Stimulated activated CD8-positive, alpha-beta memory T cell treated with anti-CD3 and anti-CD28 coated beads, Interleukin-7, amount 100 ng/mL, for 24 hours (primary cell): Measurements from ENCODE around the gene ELOB.

ENCODE experiments used
- DNase-seq: peaks from one replicate; pipeline ENCODE4 v3.0.0-alpha.2; 2020; ENCODE audit warnings: low read depth

The ELOB gene

GRCh38 chr16:2810651-2811050, 33.6 kb upstream of the ELOB start:
- DNase-seq, result no peak

- no peak for DNase-seq
Observed at GRCh38 chr16:2809149-2809760, 32.2 kb upstream of the ELOB start.

GRCh38 chr16:2808181-2808580, 31.1 kb upstream of the ELOB start:
- DNase-seq, result no peak

- DNase-seq, result no peak
Observed at GRCh38 chr16:2806286-2806685, 29.2 kb upstream of the ELOB start.

GRCh38 chr16:2804728-2805127, 27.6 kb upstream of the ELOB start:
- DNase-seq, result no peak

- DNase-seq, result no peak
Observed at GRCh38 chr16:2803545-2804195, 26.6 kb upstream of the ELOB start.

- no peak for DNase-seq
Observed at GRCh38 chr16:2799859-2800226, 22.8 kb upstream of the ELOB start.

GRCh38 chr16:2799205-2799858, 22.3 kb upstream of the ELOB start:
- no peak for DNase-seq

GRCh38 chr16:2798723-2799204, 21.7 kb upstream of the ELOB start:
- DNase-seq, result no peak

GRCh38 chr16:2795395-2796143, 18.5 kb upstream of the ELOB start:
- no peak for DNase-seq

GRCh38 chr16:2792940-2793339, 15.9 kb upstream of the ELOB start:
- no peak for DNase-seq

- DNase-seq, result no peak
Observed at GRCh38 chr16:2791174-2791573, 14.1 kb upstream of the ELOB start.

GRCh38 chr16:2790631-2791030, 13.6 kb upstream of the ELOB start:
- DNase-seq, result no peak

- DNase-seq, result no peak
Observed at GRCh38 chr16:2787961-2788360, 10.9 kb upstream of the ELOB start.

- no peak for DNase-seq
Observed at GRCh38 chr16:2787406-2787805, 10.3 kb upstream of the ELOB start, which contains the start of gene PRSS33. TSS of gene PRSS33 (minus strand) at chr16:2787560. CDS start at chr16:2786547, 1,013 bp downstream.

- no peak for DNase-seq
Observed at GRCh38 chr16:2786826-2787151, 9.7 kb upstream of the ELOB start.

- DNase-seq, result no peak
Observed at GRCh38 chr16:2786061-2786825, 9.2 kb upstream of the ELOB start.

GRCh38 chr16:2785101-2785991, 8.3 kb upstream of the ELOB start:
- no peak for DNase-seq

GRCh38 chr16:2784358-2785100, 7.4 kb upstream of the ELOB start:
- DNase-seq, result no peak
